Right lobe of liver (tissue), 6 donors: ENCODE measurements around the gene DNASE1. TPM values are rescaled to one million over a fixed set of nuclear protein-coding genes. Genes with fewer than 3 reads are reported as not detected.

Source experiments
- ATAC-seq, 4 donors: fragments of 200-7000 bp; cut with Tn5 transposase; one replicate each; pipeline ENCODE4 v1.9.1; 2020; ENCODE audit warnings: mild to moderate bottlenecking in 4 of 4, moderate library complexity in 4 of 4
- DNase-seq, 3 donors: peaks; one replicate each; pipeline ENCODE4 v3.0.0-alpha.2; 2020
- H3K27ac ChIP-seq, 3 donors: fragments of 200-600 bp; one replicate each; pipeline ENCODE4 v1.8.0; 2022
- H3K27me3 ChIP-seq, 2 donors: fragments of 200-600 bp; one replicate each; pipeline ENCODE4 v1.8.0; 2022
- H3K36me3 ChIP-seq, 4 donors: fragments of 200-600 bp; sonication (generic) in 1 of 4; one replicate each; pipeline versions ENCODE4 v1.5.1 to v1.8.0; 2017 to 2022; ENCODE audit warnings: control low read depth in 1 of 4
- H3K4me1 ChIP-seq, 4 donors: fragments of 200-600 bp; sonication (generic) in 1 of 4; one replicate each; pipeline versions ENCODE4 v1.5.1 to v1.8.0; 2017 to 2022; ENCODE audit warnings: control low read depth in 1 of 4
- H3K4me3 ChIP-seq, 3 donors: fragments of 200-600 bp; one replicate each; pipeline ENCODE4 v1.8.0; 2022
- H3K9me3 ChIP-seq, 4 donors: fragments of 200-600 bp; sonication (generic) in 1 of 4; one replicate each; pipeline versions ENCODE4 v1.5.1 to v1.8.0; 2017 to 2022; ENCODE audit warnings: control low read depth in 1 of 4
- CTCF ChIP-seq, 4 donors: fragments of 200-600 bp in 3 of 4; fragments of 450-650 bp in 1 of 4; IDR thresholded peaks; one replicate each; pipeline versions ENCODE4 v1.5.1 to v1.8.0; 2016 to 2022; ENCODE audit warnings: antibody characterized with exemption in 4 of 4, mild to moderate bottlenecking in 2 of 4
- POLR2A ChIP-seq: fragments of 450-650 bp; IDR thresholded peaks from one replicate; pipeline ENCODE4 v1.6.1; 2017; ENCODE audit warnings: antibody characterized with exemption, mild to moderate bottlenecking
- WGBS: methylation state at CpG from one replicate; pipeline ENCODE4 v1.1.6; 2018; ENCODE audit warnings: low coverage, low lambda C conversion rate; ENCODE audit not compliant: insufficient coverage; ENCODE audit errors: missing lambda C conversion rate; 5-methylcytosine and 5-hydroxymethylcytosine counted together
- intact Hi-C, 2 donors: fragments of 100-400 bp; cut with DNase I; formaldehyde crosslinking; loops; one replicate each; pipeline versions ENCODE4 v1.11.2 to v1.14.1; 2022
- total RNA-seq, 6 experiments: library from RNA; depleted of rRNA in 2 of 6; stranded (reverse); fragments of >200 nt in 2 of 6; fragmentation: NEBNext Ultra II Directional in 3 of 6; extraction: Animal tissue kit (Norgen Biotek cat#: 25700) in 3 of 6; gene quantifications; one replicate each; pipeline versions ENCODE4 v1.1.0 to v1.2.4, GENCODE V29; 2016 to 2023
- donor health status: DM: no; HTN: yes; CAD: no.
- donor health status: DM: no; HTN: no; CAD: no.
- donor health status: DM: no; HTN: no; CAD: no.
- donor health status: DM: no; HTN: yes; CAD: no.
- donor health status: DM: no; HTN: yes; CAD: no.

Gene DNASE1
- total RNA-seq, 6 experiments from 2014 or later, result 1.4 to 6.2 (median 3.1) TPM

- Histone ChIP-seq H3K9me3 (no peaks in the 10 kb centered on the region), H3K36me3 (no peaks in the 10 kb centered on the region), H3K4me1 (peaks cover 0 to 37% (median 5%) of the 10 kb centered on the region in 4 donors), H3K27me3 (no peaks in the 10 kb centered on the region), H3K27ac (peak within 1 kb of the TSS; percentile 76 to 88 (median 85)), H3K4me3 (peak within 1 kb of the TSS; percentile 91 to 99 (median 96))
- DNase-seq, result peak; percentile 91 to 94 (median 94)
- TF ChIP-seq POLR2A (peak; percentile 90), CTCF (IDR thresholded peaks at IDR 0.05) (no peak)
- ATAC-seq, result peak; percentile 90 to 93 (median 92)
- WGBS, result under 1% methylated on average over 41 of the region's 86 CpGs
- intact Hi-C loops, result no loop called here
These were observed 43.1 kb upstream of the DNASE1 start, which contains the start of gene SLX4 for GRCh38 chr16:3611146-3611975. TSS of gene SLX4 (minus strand) at chr16:3611606. CDS start at chr16:3608964, 2,642 bp downstream.

DNA sequence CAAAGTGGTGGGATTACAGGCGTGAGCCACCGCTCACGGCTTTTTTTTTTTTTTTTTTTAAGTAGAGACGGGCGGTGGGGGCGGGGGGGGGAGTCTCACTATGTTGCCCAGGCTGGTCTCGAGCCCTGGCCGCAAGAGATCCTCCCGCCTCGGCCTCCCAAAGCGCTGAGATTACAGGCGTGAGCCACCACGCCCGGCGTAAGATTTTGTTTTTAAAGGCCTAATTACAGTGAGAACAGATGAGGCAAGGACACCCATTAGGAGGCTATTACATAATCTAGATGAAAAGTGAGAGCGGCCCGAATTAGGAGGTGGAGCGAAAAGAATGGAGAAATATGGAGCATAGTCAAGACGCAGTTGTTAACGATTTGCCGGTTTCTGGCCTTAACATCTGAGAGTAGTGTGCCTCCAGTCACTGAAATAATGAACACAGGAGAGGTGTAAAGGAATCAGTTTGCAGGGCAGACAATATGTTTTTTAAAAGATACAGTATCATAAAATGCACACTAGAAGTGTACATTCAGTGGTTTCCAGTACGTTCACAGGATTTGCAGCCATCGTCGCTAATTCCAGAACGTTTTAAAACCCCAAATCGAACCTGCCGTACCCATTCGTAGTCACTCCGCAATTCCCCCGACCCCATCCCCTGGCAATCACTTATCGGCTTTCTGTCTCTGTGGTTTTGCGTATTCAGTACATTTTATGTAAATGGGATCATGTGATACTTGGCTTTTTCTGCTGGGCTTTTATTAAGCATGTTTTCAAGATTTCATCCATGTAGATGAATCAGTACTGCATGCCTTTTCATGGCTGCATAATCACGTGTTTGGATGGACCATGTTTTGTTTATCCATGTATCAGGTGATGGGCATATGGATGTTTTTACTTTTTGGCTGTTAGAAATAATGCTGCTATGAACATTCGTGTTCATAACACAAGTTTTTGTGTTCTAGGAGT is 41.7 kb upstream of the DNASE1 start:
- intact Hi-C loops, result no loop called here
- TF ChIP-seq CTCF (IDR thresholded peaks at IDR 0.05) (no peak), POLR2A (no peak)
- peak overlapping the region; percentile 91 to 99 (median 96) for H3K4me3 ChIP-seq
- peaks cover 0 to 35% (median 5%) of the 10 kb centered on the region in 4 donors for H3K4me1 ChIP-seq
- H3K27me3 ChIP-seq, result no peaks in the 10 kb centered on the region
- ATAC-seq (no peak), DNase-seq (no peak)
- no peak overlapping the region for H3K27ac ChIP-seq
- no peaks in the 10 kb centered on the region for H3K9me3 ChIP-seq
- H3K36me3 ChIP-seq, result no peaks in the 10 kb centered on the region
- 81% methylated on average over 30 of the region's 34 CpGs for WGBS

DNA sequence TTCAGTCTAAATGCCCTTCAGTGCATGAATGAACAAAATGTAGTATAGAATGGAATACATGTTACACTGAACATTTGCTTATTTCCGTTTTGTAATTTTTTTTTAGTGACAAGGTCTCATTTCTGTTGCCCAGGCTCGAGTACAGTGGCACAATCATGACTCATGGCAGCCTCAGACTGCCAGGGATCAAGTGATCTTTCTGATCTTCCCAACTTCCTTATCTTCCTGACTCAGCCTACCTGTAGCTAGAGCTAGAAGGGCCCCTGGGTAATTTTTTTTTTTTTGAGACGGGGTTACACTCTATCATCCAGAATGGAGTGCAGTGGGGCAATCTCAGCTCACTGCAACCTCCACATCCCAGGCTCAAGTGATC is 35.7 kb upstream of the DNASE1 start:
- Histone ChIP-seq H3K36me3 (no peaks in the 10 kb centered on the region), H3K4me3 (no peak overlapping the region), H3K9me3 (no peaks in the 10 kb centered on the region), H3K27ac (no peak overlapping the region), H3K27me3 (no peaks in the 10 kb centered on the region), H3K4me1 (peaks cover 0 to 15% (median 0%) of the 10 kb centered on the region in 4 donors)
- DNase-seq, result peak in 1 of 3 donors; percentile 14
- ATAC-seq, result peak in 1 of 4 donors; percentile 69
- 59% methylated on average over 2 of the region's 3 CpGs for WGBS
- intact Hi-C loops, result no loop called here
- TF ChIP-seq POLR2A (no peak), CTCF (IDR thresholded peaks at IDR 0.05) (no peak)

DNA sequence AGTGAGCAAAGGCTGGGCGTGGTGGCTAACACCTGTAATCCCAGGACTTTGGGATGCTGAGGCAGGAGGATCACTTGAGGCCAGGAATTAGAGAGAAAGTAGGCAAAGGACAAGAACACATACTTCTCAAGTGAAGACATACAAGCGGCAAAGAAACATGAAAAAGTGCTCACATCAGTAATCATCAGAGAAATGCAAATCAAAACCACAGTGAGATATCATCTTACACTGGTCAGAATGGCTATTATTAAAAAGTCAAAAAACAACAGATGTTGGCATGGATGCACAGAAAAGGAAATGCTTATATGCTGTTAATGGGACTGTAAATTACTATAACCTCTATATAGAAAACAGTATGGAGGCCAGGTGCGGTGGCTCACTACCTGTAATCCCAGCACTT is 30.8 kb upstream of the DNASE1 start:
- no peak overlapping the region for H3K4me3 ChIP-seq
- ATAC-seq (no peak), DNase-seq (no peak)
- 95% methylated on average over 2 of the region's 3 CpGs for WGBS
- no peaks in the 10 kb centered on the region for H3K9me3 ChIP-seq
- H3K4me1 ChIP-seq, result peaks cover 0 to 15% (median 0%) of the 10 kb centered on the region in 4 donors
- intact Hi-C loops, result no loop called here
- H3K27ac ChIP-seq, result no peak overlapping the region
- TF ChIP-seq CTCF (IDR thresholded peaks at IDR 0.05) (no peak), POLR2A (no peak)
- H3K27me3 ChIP-seq, result no peaks in the 10 kb centered on the region
- H3K36me3 ChIP-seq, result no peaks in the 10 kb centered on the region
